ENCODE results near the gene KRTAP10-10. TPM values are rescaled to one million over a fixed set of nuclear protein-coding genes. Genes with fewer than 3 reads are reported as not detected.

KRTAP10-10 gene
- total and polyA plus RNA-seq, 9 of the 15 experiments (the other 6 are each of a cell fraction or from before 2014, with no cell fraction given), result not detected

DNA sequence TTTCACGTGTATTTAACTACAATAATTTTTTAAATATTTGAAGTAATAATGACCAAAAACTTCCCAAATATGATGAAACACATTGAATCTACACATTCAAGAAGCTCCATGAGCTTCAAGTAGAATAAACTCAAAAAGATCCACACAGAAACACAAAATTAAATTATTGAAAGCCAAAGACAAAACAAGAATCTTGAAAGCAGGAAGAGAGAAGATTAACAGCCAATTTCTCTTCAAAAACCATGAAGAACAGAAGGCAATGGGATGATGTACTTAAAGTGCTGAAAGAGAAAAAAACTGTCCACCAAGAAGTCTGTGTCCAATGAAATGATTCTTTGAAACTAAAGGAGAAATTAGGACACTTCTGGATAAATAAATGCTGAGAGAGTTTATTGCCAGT lies 5.1 kb upstream of the KRTAP10-10 start:
- Histone ChIP-seq H3K4me1 (replicated peaks in 1 of 2; ENCODE audit: control insufficient read depth in 2 of 2, insufficient read depth in 2 of 2, low read length in 2 of 2) (no peaks in the 10 kb centered on the region), H2AFZ (ENCODE audit: low read depth, low read length) (no peak overlapping the region), H3K9ac (ENCODE audit: insufficient read depth in 1 of 2, low read depth in 2 of 2, low read length in 2 of 2) (no peak overlapping the region), H4K20me1 (replicated peaks; ENCODE audit: control insufficient read depth, insufficient read depth, low read length) (no peaks in the 10 kb centered on the region), H3K4me2 (ENCODE audit: insufficient read depth, low read length) (no peak overlapping the region), H3K36me3 (ENCODE audit: control insufficient read depth, insufficient read depth, low read length) (no peaks in the 10 kb centered on the region), H3K9me3 (replicated peaks; ENCODE audit: control insufficient read depth, insufficient read depth, low read depth, low read length) (peaks cover 5% of the 10 kb centered on the region; the same call in 1 of the 2 replicates), H3K4me3 (no peak overlapping the region), H3K9me1 (ENCODE audit: control insufficient read depth, insufficient read depth, low read length) (no peaks in the 10 kb centered on the region), H3K27me3 (ENCODE audit: control insufficient read depth in 2 of 2, insufficient read depth in 2 of 2, low read length in 2 of 2) (peaks cover 0 to 12% of the 10 kb centered on the region in 2 experiments; a peak in 2 of 5 replicates), H3K79me2 (ENCODE audit: control insufficient read depth, insufficient read depth, low read length) (no peaks in the 10 kb centered on the region), H3K27ac (ENCODE audit: extremely low read depth, low read depth, low read length) (no peak overlapping the region)
- ATAC-seq (no peak), DNase-seq (ENCODE audit: extremely low read depth in 1 of 4, low spot score in 3 of 4) (no peak), FAIRE-seq (peak; percentile 26)
- POLR2A ChIA-PET, result no interaction called here
- CTCF ChIA-PET (ENCODE audit: low intra/inter-chr PET ratio), result no interaction called here
- BruUV-seq (replicated peaks), result no TSS peak
- in situ Hi-C loops (cut with MboI), result no loop called here
- intact Hi-C loops (cut with micrococcal nuclease), result no loop called here
- TF ChIP-seq TEAD4 (IDR thresholded peaks at IDR 0.05; ENCODE audit: low read length) (no peak), TEAD4 (CRISPR knock-in tag; IDR thresholded peaks at IDR 0.05; ENCODE audit: borderline replicate concordance) (no peak), CBX3 (IDR thresholded peaks at IDR 0.05; ENCODE audit: borderline replicate concordance in 1 of 2, low read length in 2 of 2) (0 out of 3 replicates have a peak, but pooled peaks of 1 of the 2 experiments have one; percentile 70), TRIM28 (IDR thresholded peaks at IDR 0.05) (peak; percentile 84), ZNF280A (IDR thresholded peaks at IDR 0.05; ENCODE audit: low read depth, partially characterized antibody) (peak; percentile 50)
- TF ChIP-seq, protein P1, sequence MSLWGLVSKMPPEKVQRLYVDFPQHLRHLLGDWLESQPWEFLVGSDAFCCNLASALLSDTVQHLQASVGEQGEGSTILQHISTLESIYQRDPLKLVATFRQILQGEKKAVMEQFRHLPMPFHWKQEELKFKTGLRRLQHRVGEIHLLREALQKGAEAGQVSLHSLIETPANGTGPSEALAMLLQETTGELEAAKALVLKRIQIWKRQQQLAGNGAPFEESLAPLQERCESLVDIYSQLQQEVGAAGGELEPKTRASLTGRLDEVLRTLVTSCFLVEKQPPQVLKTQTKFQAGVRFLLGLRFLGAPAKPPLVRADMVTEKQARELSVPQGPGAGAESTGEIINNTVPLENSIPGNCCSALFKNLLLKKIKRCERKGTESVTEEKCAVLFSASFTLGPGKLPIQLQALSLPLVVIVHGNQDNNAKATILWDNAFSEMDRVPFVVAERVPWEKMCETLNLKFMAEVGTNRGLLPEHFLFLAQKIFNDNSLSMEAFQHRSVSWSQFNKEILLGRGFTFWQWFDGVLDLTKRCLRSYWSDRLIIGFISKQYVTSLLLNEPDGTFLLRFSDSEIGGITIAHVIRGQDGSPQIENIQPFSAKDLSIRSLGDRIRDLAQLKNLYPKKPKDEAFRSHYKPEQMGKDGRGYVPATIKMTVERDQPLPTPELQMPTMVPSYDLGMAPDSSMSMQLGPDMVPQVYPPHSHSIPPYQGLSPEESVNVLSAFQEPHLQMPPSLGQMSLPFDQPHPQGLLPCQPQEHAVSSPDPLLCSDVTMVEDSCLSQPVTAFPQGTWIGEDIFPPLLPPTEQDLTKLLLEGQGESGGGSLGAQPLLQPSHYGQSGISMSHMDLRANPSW (CRISPR knock-in tag; IDR thresholded peaks at IDR 0.05), result no peak
- WGBS (ENCODE audit: insufficient coverage, low coverage, missing lambda C conversion rate), result 0% methylated on average over 1 of the region's 1 CpG

Measured in K562 (cell line).